Measurements from ENCODE around the gene TET2.

The TET2 gene

DNA sequence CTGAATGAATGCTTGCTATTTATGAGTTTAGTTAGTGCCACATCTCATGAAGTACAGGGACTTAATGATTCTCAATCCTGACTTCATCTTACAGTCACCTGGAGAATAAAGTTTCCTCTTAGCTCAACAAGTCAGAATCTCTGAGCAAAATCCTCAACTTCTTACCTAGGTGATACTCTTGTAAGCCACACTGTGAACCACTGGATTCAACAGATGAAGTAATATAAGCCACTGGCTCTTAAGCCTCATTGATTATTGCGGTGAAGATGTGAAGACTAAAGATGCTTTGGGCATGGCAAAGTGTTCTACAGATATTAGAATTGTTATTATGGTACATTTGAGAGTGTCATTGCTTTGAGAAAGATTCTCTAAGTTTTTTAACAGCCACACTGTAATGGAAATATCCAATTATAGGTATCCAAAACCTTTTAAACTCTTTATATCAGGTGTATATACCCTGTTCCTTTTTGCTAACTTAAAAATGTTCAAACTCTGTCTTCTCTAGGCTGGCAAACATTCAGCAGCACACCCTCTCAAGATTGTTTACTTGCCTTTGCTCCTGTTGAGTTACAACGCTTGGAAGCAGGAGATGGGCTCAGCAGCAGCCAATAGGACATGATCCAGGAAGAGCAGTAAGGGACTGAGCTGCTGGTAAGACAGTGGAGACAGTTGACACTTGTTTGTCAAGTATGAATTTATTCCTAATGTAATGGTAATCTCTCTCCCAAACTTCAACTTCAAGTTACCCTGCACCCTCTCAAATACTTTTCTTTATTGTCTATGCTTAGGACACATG is 43.4 kb downstream of the TET2 start:
- FAIRE-seq (peak; percentile 79), DNase-seq (ENCODE audit: insufficient read length, low spot score) (no peak)

DNA sequence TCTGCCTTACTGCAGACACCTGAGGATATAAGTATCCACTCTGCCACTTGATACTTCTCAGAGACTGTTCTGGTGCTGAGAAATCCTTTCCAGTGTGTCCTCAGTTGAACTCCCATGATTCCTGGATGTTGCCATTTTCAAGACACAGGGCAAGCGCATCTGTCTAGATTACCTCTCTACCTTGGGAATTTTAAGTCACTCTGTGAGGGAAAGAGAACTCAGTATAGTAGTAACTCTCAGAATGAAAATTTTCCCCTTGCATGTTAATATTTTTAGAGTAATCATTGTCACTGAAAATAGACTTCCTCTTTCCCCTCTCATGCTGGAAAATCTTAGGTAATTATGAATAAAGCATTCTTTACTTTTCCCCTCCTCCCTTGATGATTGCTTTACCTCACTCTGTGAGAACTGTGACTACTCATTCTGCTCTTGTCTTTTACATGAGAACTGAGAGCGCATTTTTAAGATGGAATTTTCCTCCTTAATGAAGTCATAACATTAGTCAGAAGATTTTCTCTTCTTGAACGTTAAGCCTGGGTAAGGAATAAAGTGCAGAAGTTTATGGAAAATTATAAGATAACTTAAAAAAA is 45.0 kb downstream of the TET2 start:
- TF ChIP-seq POLR2A (IDR thresholded peaks at IDR 0.05; ENCODE audit: low read depth, low read length) = no peak
- no peak for TF ChIP-seq TAF1 (IDR thresholded peaks at IDR 0.05; ENCODE audit: low read depth, low read length)
- TF ChIP-seq SPI1 (IDR thresholded peaks at IDR 0.05; ENCODE audit: low read depth, low read length) = peak; percentile 72
- TF ChIP-seq POU2F2 (IDR thresholded peaks at IDR 0.05; ENCODE audit: low read depth, low read length) = no peak
- FAIRE-seq (peak; percentile 89), DNase-seq (ENCODE audit: insufficient read length, low spot score) (no peak)

More for the DNA sequence above, 43.4 kb downstream of the TET2 start:
- TF ChIP-seq TAF1 (IDR thresholded peaks at IDR 0.05; ENCODE audit: low read depth, low read length) (no peak), SPI1 (IDR thresholded peaks at IDR 0.05; ENCODE audit: low read depth, low read length) (no peak), POLR2A (IDR thresholded peaks at IDR 0.05; ENCODE audit: low read depth, low read length) (no peak), PAX5 (IDR thresholded peaks at IDR 0.05; ENCODE audit: insufficient read depth, low read length, severe bottlenecking) (no peak), POLR2AphosphoS5 (IDR thresholded peaks at IDR 0.05; ENCODE audit: low read depth, low read length) (no peak), POU2F2 (IDR thresholded peaks at IDR 0.05; ENCODE audit: low read depth, low read length) (no peak)

DNA sequence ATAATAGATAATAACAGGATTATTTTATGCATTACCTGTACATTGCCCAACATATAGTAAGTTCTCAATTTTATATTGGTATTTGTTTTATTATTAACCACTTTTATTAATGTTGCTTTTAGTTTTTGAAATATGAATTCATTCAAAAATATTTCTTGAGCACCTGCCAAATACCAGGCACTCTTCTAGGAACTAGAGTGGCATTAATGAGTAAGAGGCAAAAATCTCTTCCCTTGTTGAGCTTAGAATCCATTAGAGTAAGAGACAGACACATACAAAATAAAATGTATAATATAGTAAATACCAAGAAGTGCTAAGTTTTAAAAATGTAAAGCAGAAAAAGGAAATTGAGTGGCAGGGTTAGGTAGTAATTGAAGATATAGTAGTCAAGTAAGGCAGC is 45.8 kb downstream of the TET2 start:
- DNase-seq (ENCODE audit: insufficient read length, low spot score) (no peak), FAIRE-seq (no peak)
- TF ChIP-seq TAF1 (IDR thresholded peaks at IDR 0.05; ENCODE audit: low read depth, low read length) (no peak), PAX5 (IDR thresholded peaks at IDR 0.05; ENCODE audit: insufficient read depth, low read length, severe bottlenecking) (no peak), POLR2AphosphoS5 (IDR thresholded peaks at IDR 0.05; ENCODE audit: low read depth, low read length) (no peak), SPI1 (IDR thresholded peaks at IDR 0.05; ENCODE audit: low read depth, low read length) (no peak), POU2F2 (IDR thresholded peaks at IDR 0.05; ENCODE audit: low read depth, low read length) (no peak), POLR2A (IDR thresholded peaks at IDR 0.05; ENCODE audit: low read depth, low read length) (no peak)

DNA sequence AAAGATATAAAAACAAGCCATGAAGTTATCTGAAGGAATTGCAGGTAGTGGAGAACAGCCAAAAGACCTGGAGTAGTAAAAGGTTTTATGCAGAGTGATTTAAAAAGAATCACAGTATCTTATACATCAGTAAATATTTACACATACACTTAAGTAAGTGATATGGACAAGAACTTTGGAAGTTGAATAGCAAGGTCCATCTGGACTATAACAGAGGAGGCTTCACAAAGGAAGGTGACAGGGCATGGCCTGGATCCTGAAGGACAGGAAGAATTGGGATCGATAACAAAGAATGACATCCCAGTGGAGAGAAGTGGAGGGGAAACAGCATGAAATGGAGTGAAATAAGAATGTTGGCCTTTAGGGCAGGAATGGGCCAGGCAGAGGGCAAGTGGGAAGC is 46.2 kb downstream of the TET2 start:
- DNase-seq (ENCODE audit: insufficient read length, low spot score) (no peak), FAIRE-seq (no peak)
- TF ChIP-seq POU2F2 (IDR thresholded peaks at IDR 0.05; ENCODE audit: low read depth, low read length) = no peak
- no peak for TF ChIP-seq PAX5 (IDR thresholded peaks at IDR 0.05; ENCODE audit: insufficient read depth, low read length, severe bottlenecking)
- no peak for TF ChIP-seq TAF1 (IDR thresholded peaks at IDR 0.05; ENCODE audit: low read depth, low read length)
- no peak for TF ChIP-seq POLR2A (IDR thresholded peaks at IDR 0.05; ENCODE audit: low read depth, low read length)
- TF ChIP-seq SPI1 (IDR thresholded peaks at IDR 0.05; ENCODE audit: low read depth, low read length) = no peak
- TF ChIP-seq POLR2AphosphoS5 (IDR thresholded peaks at IDR 0.05; ENCODE audit: low read depth, low read length) = no peak

DNA sequence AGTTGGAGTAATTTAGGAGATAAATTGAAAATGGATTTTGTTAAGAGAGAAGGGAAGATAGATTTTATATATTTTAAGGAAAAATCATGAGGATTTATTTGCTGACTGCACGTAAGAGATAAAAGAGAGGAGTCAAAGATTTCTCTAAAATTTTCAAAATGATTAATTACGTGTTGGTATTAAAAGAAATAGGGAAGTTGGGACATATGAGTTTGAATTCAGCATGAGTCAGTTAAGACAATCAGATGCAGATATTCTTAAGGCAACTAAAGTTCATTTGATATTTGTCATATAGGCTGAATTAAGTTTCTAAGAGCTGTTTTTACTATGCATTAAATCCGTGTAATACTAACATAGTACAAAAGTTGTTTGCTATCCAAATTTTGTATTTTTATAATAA is 46.9 kb downstream of the TET2 start:
- no peak for TF ChIP-seq TAF1 (IDR thresholded peaks at IDR 0.05; ENCODE audit: low read depth, low read length)
- TF ChIP-seq POU2F2 (IDR thresholded peaks at IDR 0.05; ENCODE audit: low read depth, low read length) = no peak
- no peak for TF ChIP-seq PAX5 (IDR thresholded peaks at IDR 0.05; ENCODE audit: insufficient read depth, low read length, severe bottlenecking)
- no peak for TF ChIP-seq POLR2A (IDR thresholded peaks at IDR 0.05; ENCODE audit: low read depth, low read length)
- TF ChIP-seq POLR2AphosphoS5 (IDR thresholded peaks at IDR 0.05; ENCODE audit: low read depth, low read length) = no peak
- no peak for TF ChIP-seq SPI1 (IDR thresholded peaks at IDR 0.05; ENCODE audit: low read depth, low read length)
- DNase-seq (ENCODE audit: insufficient read length, low spot score) (no peak), FAIRE-seq (no peak)

DNA sequence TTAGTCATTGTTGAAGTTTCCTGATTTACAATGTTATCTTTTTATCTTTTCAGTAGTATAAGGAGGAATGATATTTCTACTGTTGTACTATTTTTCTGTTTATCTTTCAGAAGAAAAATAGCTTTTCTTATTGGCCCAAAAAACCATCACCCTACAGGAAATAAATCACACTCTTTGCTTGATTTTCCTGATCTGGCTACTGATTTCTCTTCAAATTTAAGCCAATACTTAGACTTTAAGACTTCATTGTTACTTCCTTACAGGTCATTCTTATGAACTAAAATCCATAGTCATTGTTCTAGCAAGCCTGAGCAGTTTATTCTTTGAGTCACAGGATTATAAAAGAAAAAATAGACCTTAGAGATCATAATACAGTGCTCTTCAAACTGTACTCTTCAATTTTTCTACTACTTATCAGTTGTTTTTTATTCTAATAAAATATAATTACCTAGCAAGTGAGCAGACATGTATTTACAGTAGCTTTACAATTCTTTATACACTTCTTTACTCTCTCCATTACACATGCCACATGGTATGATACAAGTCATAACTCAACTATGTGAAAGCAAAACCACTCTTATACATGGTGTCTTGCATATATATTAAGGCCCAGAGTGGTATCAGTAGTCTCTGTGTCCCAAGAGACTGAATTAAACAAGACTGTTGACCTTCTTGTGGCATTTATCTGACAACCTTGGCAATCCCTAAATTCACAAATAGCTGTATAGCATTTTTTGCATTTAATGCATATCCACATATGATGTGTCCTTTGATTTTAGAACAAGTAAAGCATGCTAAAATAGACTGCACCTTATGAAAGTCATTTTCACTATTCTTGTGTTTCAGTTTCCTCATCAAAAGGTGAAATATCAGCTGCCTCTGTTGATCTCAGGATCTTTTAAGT is 47.9 kb downstream of the TET2 start:
- TF ChIP-seq POLR2A (IDR thresholded peaks at IDR 0.05; ENCODE audit: low read depth, low read length) (no peak), TAF1 (IDR thresholded peaks at IDR 0.05; ENCODE audit: low read depth, low read length) (no peak), POLR2AphosphoS5 (IDR thresholded peaks at IDR 0.05; ENCODE audit: low read depth, low read length) (no peak), POU2F2 (IDR thresholded peaks at IDR 0.05; ENCODE audit: low read depth, low read length) (no peak), PAX5 (IDR thresholded peaks at IDR 0.05; ENCODE audit: insufficient read depth, low read length, severe bottlenecking) (no peak), SPI1 (IDR thresholded peaks at IDR 0.05; ENCODE audit: low read depth, low read length) (no peak)
- DNase-seq (ENCODE audit: insufficient read length, low spot score) = no peak

DNA sequence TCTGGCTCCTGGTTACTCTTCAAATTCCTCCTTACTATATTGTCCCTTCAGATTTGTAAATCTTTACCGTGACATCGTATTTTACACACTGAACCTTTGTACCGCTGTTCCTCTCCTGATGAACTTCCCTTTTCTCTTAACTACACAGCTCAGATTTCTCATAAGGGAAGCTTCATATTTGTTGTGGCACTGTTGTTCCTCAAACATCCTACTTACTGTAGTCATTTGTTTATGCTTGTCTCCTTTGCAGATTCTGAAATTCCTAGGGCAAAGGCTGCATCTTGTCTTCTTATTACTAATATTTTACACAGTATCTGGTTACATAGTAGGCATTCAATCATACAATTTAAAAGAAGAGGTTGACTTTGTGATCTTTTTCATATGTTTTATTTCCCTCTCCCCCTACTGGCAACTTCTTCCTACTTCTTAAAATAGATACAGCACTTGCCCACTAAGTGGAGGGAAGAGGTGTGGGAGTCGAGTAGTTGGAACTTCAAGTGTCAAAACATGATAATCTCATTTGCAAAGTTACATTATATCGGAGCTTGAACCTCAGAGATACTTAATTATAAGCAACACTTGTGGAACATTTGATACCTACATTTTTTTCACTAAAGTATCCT is 50.0 kb downstream of the TET2 start:
- peak; percentile 69 for FAIRE-seq
- TF ChIP-seq SPI1 (IDR thresholded peaks at IDR 0.05; ENCODE audit: low read depth, low read length) = peak; percentile 56
- no peak for TF ChIP-seq POLR2A (IDR thresholded peaks at IDR 0.05; ENCODE audit: low read depth, low read length)
- no peak for DNase-seq (ENCODE audit: insufficient read length, low spot score)

More for the DNA sequence above, 47.9 kb downstream of the TET2 start:
- FAIRE-seq = peak; percentile 82

DNA sequence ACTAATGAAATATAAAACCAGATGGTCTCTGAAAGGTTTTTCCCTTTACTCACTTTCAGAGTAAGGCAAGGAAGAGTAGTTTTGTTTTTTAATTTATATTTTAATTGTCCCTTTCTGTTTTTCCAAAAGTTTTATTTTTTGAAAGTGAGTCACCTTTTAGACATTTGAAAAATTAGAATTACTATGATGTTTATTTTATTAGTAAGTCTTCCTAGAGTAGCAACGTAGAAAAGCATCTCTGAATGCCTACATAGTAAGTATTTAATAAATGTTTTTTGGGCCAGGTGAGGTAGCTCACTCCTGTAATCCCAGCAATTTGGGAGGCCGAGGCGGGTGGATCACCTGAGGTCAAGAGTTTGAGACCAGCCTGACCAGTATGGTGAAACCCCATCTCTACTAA is 51.1 kb downstream of the TET2 start:
- DNase-seq (ENCODE audit: insufficient read length, low spot score) (no peak), FAIRE-seq (no peak)
- no peak for TF ChIP-seq POLR2AphosphoS5 (IDR thresholded peaks at IDR 0.05; ENCODE audit: low read depth, low read length)
- no peak for TF ChIP-seq POLR2A (IDR thresholded peaks at IDR 0.05; ENCODE audit: low read depth, low read length)
- TF ChIP-seq POU2F2 (IDR thresholded peaks at IDR 0.05; ENCODE audit: low read depth, low read length) = no peak
- TF ChIP-seq PAX5 (IDR thresholded peaks at IDR 0.05; ENCODE audit: insufficient read depth, low read length, severe bottlenecking) = no peak
- no peak for TF ChIP-seq TAF1 (IDR thresholded peaks at IDR 0.05; ENCODE audit: low read depth, low read length)
- no peak for TF ChIP-seq SPI1 (IDR thresholded peaks at IDR 0.05; ENCODE audit: low read depth, low read length)

DNA sequence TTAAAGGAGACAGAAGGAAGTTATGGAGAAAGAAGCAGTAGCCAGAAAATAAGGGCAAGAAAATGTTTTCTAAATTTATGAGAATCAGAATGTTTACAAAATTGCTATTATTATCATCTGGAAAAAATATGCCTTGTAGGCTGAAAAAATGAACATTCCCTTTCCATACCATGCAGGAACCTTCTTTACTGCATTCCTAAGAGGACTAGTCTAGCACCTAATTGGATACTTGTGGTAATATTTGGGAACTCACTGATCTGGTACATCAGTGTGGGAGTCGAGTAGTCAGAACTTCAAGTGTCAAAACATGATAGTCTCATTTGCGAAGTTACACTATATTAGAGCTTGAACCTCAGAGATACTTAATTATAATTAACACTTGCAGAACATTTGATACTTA is 51.9 kb downstream of the TET2 start:
- TF ChIP-seq SPI1 (IDR thresholded peaks at IDR 0.05; ENCODE audit: low read depth, low read length) = no peak
- no peak for TF ChIP-seq TAF1 (IDR thresholded peaks at IDR 0.05; ENCODE audit: low read depth, low read length)
- no peak for TF ChIP-seq POLR2A (IDR thresholded peaks at IDR 0.05; ENCODE audit: low read depth, low read length)
- no peak for TF ChIP-seq POU2F2 (IDR thresholded peaks at IDR 0.05; ENCODE audit: low read depth, low read length)
- TF ChIP-seq POLR2AphosphoS5 (IDR thresholded peaks at IDR 0.05; ENCODE audit: low read depth, low read length) = no peak
- no peak for TF ChIP-seq PAX5 (IDR thresholded peaks at IDR 0.05; ENCODE audit: insufficient read depth, low read length, severe bottlenecking)
- no peak for FAIRE-seq
- no peak for DNase-seq (ENCODE audit: insufficient read length, low spot score)

Measured in GM12891 (cell line).